Thoracic aorta endothelial cell (primary cell): ENCODE data around the gene ZBTB46. TPM values are rescaled to one million over a fixed set of nuclear protein-coding genes. Genes with fewer than 3 reads are reported as not detected.

Experiments used
- small RNA-seq: library from RNA; depleted of rRNA; stranded (forward); fragments of <200 nt; gene quantifications from one replicate; pipeline ENCODE3, GENCODE V24; 2012
- total RNA-seq: library from RNA; depleted of rRNA; stranded (reverse); fragments of >200 nt; gene quantifications from 2 replicates; pipeline ENCODE4 v1.2.3, GENCODE V29; 2012

The ZBTB46 gene, protein sequence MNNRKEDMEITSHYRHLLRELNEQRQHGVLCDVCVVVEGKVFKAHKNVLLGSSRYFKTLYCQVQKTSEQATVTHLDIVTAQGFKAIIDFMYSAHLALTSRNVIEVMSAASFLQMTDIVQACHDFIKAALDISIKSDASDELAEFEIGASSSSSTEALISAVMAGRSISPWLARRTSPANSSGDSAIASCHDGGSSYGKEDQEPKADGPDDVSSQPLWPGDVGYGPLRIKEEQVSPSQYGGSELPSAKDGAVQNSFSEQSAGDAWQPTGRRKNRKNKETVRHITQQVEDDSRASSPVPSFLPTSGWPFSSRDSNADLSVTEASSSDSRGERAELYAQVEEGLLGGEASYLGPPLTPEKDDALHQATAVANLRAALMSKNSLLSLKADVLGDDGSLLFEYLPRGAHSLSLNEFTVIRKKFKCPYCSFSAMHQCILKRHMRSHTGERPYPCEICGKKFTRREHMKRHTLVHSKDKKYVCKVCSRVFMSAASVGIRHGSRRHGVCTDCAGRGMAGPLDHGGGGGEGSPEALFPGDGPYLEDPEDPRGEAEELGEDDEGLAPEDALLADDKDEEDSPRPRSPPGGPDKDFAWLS
- 2.9 and 3.2 TPM in 2 replicates for total RNA-seq

GRCh38 chr20:63830841-63831588 lies at the start of gene ZBTB46:
TSS of gene ZBTB46 (minus strand) at chr20:63831264. CDS start at chr20:63790757, 40,507 bp downstream.

DNA sequence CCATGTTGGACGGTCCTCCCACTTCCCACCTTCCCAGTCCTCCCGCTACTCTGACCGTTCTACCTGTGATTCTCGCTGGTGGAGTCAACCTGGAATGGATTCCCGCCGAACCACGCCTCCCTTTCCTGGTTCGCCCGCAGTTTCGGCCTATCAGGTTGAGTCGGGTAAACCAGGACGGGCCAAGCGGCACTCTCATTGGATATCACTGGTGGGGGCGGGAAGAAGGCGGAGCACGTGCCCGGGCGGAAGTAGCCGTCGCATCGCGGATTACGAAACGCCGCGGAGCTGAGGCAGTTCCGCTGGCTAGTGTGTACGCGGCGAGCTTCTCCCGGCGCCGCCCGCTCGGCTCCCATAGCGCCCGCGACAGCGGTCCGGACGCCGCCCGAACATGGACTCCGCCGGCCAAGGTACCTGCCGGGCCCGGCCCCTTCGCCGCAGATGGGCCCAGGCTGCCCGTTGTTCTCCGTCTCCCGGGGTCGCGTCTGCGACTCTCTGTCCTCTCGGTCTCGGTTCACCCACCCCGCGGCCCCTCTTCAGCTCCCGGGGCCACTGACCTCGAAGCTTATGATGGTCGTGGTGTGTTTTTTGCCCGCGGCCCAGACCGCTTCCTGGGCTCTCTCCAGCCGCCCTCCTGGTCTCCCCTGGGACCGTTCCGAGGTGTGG lies 34.0 kb upstream of the ZBTB46 start, which contains the start of gene TPD52L2:
TPD52L2 (plus strand) TSS at position 293 of the 663 bp plus-strand sequence; CDS start at position 389, 96 bp downstream.

DNA sequence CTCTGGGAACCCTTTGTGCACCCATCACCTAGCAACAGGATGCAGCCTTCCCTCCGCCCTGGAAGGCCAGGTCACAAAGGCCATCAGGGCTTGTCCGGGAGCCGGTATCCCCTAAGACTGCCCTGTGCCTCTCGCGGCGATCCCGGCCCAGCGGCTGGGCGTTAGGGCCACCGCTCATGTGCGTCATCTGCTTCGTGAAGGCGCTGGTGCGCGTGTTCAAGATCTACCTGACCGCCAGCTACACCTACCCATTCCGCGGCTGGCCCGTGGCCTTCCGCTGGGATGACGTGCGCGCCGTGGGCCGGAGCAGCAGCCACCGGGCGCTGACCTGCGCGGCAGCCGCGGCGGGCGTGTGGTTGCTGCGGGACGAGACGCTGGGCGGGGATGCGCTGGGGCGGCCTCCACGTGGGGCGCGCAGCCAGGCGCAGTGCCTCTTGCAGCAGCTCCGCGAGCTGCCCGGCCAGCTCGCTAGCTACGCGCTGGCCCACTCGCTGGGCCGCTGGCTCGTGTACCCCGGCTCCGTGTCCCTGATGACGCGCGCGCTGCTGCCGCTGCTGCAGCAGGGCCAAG lies 30.4 kb upstream of the ZBTB46 start, which contains the start of gene ABHD16B:
ABHD16B (plus strand) TSS at position 134 of the 570 bp plus-strand sequence; CDS start at position 177, 43 bp downstream.

GRCh38 chr20:63739130-63740069 lies 91.7 kb downstream of the ZBTB46 start, which contains the start of gene SLC2A4RG:
TSS of gene SLC2A4RG (plus strand) at chr20:63739776. CDS start at chr20:63739913, 137 bp downstream.

GRCh38 chr20:63735859-63736718 lies 95.0 kb downstream of the ZBTB46 start, which contains the start of gene LIME1:
TSS of gene LIME1 (plus strand) at chr20:63736664. CDS start at chr20:63737550, 886 bp downstream.

DNA sequence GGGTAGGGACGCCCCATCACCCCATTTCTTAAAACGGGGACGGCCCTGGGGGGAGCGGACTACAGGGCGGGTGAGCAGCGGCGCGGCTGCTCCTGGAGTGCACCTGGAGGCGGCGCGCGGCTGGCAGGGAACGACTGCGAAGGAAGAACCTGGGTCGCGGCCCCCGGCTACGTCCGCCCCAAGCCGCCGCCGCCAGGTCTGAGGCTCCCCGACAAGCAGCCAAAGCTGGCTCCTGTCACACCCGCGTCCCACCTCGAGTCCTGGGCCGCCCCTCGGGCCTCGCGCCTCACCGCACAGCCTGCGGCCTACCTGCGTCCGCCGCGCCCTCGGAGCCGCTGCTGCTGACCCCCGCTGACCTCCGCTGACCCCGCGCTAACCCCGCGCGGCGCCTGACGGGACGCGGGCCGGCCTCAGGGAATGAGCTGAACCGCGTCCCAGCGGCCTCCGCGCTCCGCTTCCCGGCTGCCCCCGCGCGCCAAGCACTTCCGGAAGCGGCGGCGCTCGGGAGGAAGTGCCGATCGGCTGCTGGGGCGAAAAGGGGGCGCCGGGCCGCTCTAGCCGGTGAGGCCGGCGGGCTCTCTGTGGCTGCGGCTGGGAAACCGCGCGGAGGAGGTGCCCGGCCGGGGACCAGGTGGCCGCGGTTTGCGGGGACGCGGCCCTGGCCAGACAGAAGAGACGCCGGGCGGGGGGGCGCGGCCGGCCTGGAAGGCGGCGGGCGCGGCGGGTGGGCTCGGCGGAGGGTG lies 123.3 kb downstream of the ZBTB46 start, which contains the start of the genes ARFRP1 and ZGPAT:
ARFRP1 (minus strand) TSS at position 419 of the 743 bp plus-strand sequence. CDS start 885 bp downstream, outside the sequence.
ZGPAT (plus strand) TSS at position 482 of the 743 bp plus-strand sequence. CDS start 542 bp downstream, outside the sequence.

GRCh38 chr20:63696628-63697356 lies 134.3 kb downstream of the ZBTB46 start, which contains the start of gene TNFRSF6B:
TSS of gene TNFRSF6B (plus strand) at chr20:63696652. CDS start at chr20:63696768, 116 bp downstream.

Small RNA genes lying within 50 kb of the gene (small RNA-seq; reads per million reads assigned to genes)
- gene LIME1 (not detected), gene TNFRSF6B (not detected)

Other genes with a start within 250 kb of the ZBTB46 start
- 8.6 and 10.6 TPM in 2 replicates for gene GMEB2, start 204.2 kb downstream of the ZBTB46 start, total RNA-seq
- 3.5 and 6.1 TPM in 2 replicates for gene STMN3, start 177.8 kb downstream of the ZBTB46 start, total RNA-seq
- 19.8 and 22.6 TPM in 2 replicates for gene RTEL1, start 173.0 kb downstream of the ZBTB46 start, total RNA-seq
- gene TNFRSF6B, start 134.6 kb downstream of the ZBTB46 start, total RNA-seq: 13.2 and 15.5 TPM in 2 replicates
- gene ARFRP1, start 123.3 kb downstream of the ZBTB46 start, total RNA-seq: 24.3 and 25.3 TPM in 2 replicates
- 15.8 and 16.1 TPM in 2 replicates for gene ZGPAT, start 123.2 kb downstream of the ZBTB46 start, total RNA-seq
- 2.4 and 3.6 TPM in 2 replicates for gene LIME1, start 94.6 kb downstream of the ZBTB46 start, total RNA-seq
- gene SLC2A4RG, start 91.5 kb downstream of the ZBTB46 start, total RNA-seq: 21.8 and 25.8 TPM in 2 replicates
- gene ABHD16B, start 30.2 kb upstream of the ZBTB46 start, total RNA-seq: not detected in 2 replicates
- gene TPD52L2, start 34.0 kb upstream of the ZBTB46 start, total RNA-seq: 128 and 140 TPM in 2 replicates
- 75.0 and 76.5 TPM in 2 replicates for gene DNAJC5, start 63.9 kb upstream of the ZBTB46 start, total RNA-seq
- gene UCKL1, start 125.2 kb upstream of the ZBTB46 start, total RNA-seq: 21.4 and 23.3 TPM in 2 replicates
- gene ZNF512B, start 138.7 kb upstream of the ZBTB46 start, total RNA-seq: 12.9 and 16.4 TPM in 2 replicates
- gene SAMD10, start 148.4 kb upstream of the ZBTB46 start, total RNA-seq: 1.9 and 2.6 TPM in 2 replicates
- gene PRPF6, start 149.9 kb upstream of the ZBTB46 start, total RNA-seq: 63.0 and 73.5 TPM in 2 replicates
- gene C20orf204, start 204.9 kb upstream of the ZBTB46 start, total RNA-seq: 2.1 and 3.3 TPM in 2 replicates
- 25.5 and 42.1 TPM in 2 replicates for gene SOX18, start 218.4 kb upstream of the ZBTB46 start, total RNA-seq
- 15.6 and 17.3 TPM in 2 replicates for gene TCEA2, start 231.9 kb upstream of the ZBTB46 start, total RNA-seq
- gene RGS19, start 248.3 kb upstream of the ZBTB46 start, total RNA-seq: 17.4 and 21.0 TPM in 2 replicates
- 0.93 and 1.0 TPM in 2 replicates for gene OPRL1, start 248.8 kb upstream of the ZBTB46 start, total RNA-seq